ENCODE results near the gene GNE.

- no peak for TF ChIP-seq EZH2 (IDR thresholded peaks at IDR 0.05; ENCODE audit: low read length)
- no peak for TF ChIP-seq CTCF (optimal IDR thresholded peaks at IDR 0.05 in 1 of 3, IDR thresholded peaks at IDR 0.05 in 1 of 3, conservative IDR thresholded peaks at IDR 0.05 in 1 of 3; ENCODE audit: extremely low read depth in 1 of 3, insufficient read depth in 2 of 3, low read length in 3 of 3)
Observed at GRCh38 chr9:36217256-36217968, 40.8 kb downstream of the GNE start.
